Measurements from ENCODE around the gene ITGA3.
"Not testable (repeated sequence)": the region's sequence is repeated elsewhere in the genome, so short reads cannot be mapped to it uniquely, and the experiment has no call there.

The ITGA3 gene

GRCh38 chr17:50035421-50035879, 20.5 kb upstream of the ITGA3 start:
- peak; percentile 16 for DNase-seq (ENCODE audit: low spot score)

GRCh38 chr17:50035945-50036344, 20.0 kb upstream of the ITGA3 start:
- DNase-seq (ENCODE audit: low spot score): no peak

- peak; percentile 2 for DNase-seq (ENCODE audit: low spot score)
Measured at GRCh38 chr17:50036455-50037261, 19.3 kb upstream of the ITGA3 start.

DNA sequence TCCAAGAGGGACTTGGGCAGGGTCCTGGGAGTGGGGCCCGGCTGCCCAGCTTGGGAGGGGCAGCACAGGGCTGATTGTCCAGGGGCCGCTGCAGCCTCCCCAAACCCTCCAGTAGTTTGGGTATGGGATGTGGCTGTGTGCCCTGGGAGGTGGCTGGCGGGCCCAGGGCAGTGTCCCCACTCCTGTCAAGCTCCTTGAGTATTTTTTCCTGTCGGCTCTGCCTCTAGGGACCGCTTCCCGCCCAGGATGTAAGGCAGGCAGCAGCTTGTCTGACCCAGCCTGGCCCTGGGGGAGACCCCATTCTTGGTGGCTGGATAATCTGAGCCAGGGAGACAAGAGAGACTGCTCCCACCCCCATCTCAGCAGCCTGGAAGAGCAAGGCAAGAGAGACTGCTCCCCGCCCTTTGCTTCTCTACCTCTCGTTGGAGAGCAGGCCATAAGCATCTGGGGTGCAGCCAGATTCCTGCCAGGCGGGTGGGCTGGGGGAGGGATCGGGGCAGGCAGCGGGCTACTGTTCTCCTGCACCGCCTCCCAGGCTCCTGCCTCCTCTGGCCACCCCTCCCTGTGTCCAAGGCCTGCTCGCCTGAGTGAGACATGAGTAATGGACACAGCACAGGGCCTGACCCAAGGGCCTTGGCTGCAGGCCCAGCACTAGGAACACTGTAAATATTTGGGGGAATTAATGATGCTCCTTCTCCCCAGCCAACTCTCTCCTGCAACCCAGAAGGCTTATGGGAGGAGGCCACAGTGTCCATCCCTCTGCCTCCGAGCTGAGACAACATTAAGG, 18.4 kb upstream of the ITGA3 start:
- peak; percentile 86 for DNase-seq (ENCODE audit: low spot score)

- no peak for DNase-seq (ENCODE audit: low spot score)
Measured at GRCh38 chr17:50039058-50039457, 16.9 kb upstream of the ITGA3 start.

DNA sequence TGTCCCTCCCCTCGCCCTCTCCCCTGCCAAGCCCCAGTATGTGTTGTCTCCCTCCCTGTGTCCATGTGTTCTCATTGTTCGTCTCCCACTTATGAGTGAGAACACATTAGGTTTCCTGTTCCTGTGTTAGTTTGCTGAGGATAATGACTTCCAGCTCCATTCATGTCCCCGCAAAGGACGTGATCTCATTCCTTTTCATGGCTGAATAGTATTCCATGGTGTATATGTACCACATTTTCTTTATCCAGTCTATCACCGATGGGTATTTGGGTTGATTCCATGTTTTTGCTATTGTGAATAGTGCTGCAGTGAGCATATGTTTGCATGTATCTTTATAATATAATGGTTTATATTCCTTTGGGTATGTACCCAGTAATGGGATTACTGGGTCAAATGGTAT, 15.4 kb upstream of the ITGA3 start:
- not testable (repeated sequence) for DNase-seq (ENCODE audit: low spot score)

- no peak for DNase-seq (ENCODE audit: low spot score)
Measured at GRCh38 chr17:50042211-50042610, 13.7 kb upstream of the ITGA3 start.

DNA sequence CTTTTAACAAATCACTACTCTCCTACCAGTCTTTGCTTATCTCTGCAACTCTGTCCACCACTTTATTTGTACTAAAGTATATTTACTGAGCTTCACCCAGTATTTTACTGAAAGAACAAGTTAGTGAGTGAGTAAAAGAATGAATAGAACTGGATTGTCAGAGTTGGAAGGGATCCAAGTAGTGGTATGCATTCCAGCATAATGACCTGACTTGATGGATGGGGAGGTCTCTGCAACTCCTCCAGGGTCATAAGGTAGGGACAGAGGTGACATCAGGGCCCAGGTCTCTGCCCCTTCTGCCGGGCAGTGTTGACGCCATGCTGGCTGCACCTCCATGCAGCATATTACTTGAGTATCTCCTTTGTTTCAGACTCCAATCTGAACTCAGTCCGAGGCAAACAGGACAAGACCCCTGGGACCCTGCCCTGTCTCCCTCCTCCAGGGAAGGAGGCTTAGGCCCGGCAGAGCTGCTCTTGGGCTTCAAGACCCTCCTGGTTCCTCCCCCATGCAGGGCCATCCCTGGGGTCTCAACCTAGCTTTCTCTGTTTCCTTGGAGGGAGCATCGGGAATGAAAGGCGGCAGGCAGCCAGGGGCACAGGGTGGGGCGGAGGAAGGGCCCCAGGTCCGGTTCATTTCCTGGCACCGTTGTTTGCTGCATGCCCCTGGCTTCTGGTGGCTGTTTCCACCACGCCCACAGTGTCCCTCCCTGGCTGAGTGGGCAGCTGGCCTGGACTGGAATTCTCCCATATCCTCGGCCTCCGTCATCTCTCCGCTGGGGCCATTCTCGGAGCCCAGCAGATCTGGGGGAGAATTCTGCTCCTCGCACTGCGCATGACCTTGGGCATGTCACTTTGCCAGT, 12.4 kb upstream of the ITGA3 start:
- no peak for DNase-seq (ENCODE audit: low spot score)

DNA sequence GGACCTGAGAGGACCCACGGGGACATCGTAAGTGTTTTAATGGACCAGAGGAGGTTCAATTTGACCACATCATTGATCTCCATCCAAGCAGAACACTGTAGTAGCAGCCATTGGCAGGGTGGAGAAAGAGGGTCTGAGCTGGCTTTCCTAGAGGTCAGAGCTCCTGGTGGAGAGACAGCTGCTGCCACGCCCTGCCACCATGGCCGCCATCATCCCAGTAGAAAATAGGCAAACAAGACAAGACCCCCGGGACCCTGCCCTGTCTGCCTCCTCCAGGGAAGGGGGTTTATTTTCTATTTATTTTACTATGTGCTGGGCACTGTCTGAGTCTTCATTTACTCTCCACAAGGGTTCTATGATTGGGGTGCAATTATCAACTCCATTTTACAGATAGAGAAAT, 11.4 kb upstream of the ITGA3 start:
- DNase-seq (ENCODE audit: low spot score): no peak

GRCh38 chr17:50045154-50045553, 10.8 kb upstream of the ITGA3 start:
- no peak for DNase-seq (ENCODE audit: low spot score)

- no peak for DNase-seq (ENCODE audit: low spot score)
Measured at GRCh38 chr17:50046179-50046578, 9.7 kb upstream of the ITGA3 start.

- DNase-seq (ENCODE audit: low spot score): no peak
Measured at GRCh38 chr17:50046667-50047066, 9.2 kb upstream of the ITGA3 start.

- DNase-seq (ENCODE audit: low spot score): no peak
Measured at GRCh38 chr17:50047083-50047482, 8.8 kb upstream of the ITGA3 start.

- peak; percentile 65 for DNase-seq (ENCODE audit: low spot score)
Measured at GRCh38 chr17:50047488-50048126, 8.3 kb upstream of the ITGA3 start.

DNA sequence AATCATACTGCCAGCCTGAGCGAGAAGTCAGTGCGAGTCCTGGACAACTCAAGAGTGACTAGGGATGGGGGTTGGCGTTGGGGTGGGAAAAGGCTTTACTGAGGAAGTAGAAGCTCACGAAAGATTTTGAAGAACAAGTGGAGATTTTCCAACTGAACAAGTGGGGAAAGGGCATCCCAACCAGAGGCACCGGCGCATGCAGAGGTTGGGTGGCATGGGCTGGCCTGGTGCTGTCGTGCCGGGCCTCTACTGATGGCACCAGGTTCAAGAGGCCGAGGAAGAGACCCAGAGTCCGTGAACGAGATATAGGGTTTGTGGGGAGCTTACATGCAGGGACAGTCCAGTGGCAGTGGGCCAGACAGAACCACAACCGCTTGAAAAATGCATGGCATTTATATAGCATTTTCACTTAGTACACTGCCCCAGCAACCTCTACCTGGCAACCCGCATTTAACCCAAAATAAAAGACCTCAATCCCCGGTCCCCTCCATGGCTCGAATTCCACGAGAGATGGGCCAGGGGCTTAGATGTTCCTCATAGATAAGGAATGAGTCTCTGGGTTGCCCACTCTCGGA, 7.7 kb upstream of the ITGA3 start:
- DNase-seq (ENCODE audit: low spot score): no peak

DNA sequence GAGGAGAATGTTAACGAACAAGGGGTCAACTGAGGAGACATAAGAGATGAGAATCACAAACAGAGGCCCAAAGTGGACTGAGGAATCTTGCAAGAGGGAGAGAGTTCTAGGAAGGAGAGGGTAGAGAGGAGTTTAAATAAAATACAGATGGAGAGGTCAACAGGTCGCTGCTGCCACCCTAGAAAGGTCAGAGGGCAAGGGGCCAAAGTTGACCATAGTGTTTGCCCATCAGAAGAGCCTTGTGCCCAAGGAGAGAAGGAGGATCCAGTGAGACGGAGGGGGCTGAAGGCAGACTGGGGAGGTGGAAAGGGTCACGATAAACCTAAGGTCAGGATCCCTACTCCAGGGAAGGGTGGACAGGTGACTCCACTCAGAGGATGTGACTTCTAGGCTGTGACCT, 6.9 kb upstream of the ITGA3 start:
- DNase-seq (ENCODE audit: low spot score): no peak

DNA sequence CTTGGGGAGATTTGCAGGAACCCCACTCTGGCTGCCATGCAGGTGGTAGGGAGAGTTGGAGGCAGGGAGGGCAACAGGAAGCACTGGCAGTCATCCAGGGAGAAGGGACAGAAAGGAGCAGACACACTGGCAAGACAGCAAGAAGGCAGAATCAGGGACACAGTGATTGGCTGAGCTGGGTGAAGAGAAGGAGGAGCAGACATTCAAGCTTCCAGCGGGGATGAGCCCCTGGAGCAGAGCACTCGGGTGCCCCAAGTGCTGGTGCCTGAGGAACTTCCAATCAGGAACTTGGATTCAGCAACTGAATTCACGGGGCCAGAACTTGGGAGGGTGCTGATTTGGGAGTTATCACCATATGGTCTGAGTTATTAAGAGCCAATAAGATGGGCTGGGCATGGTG, 6.3 kb upstream of the ITGA3 start:
- DNase-seq (ENCODE audit: low spot score): no peak

GRCh38 chr17:50050431-50051032, 5.4 kb upstream of the ITGA3 start:
- no peak for DNase-seq (ENCODE audit: low spot score)

- DNase-seq (ENCODE audit: low spot score): peak; percentile 66
Measured at GRCh38 chr17:50051082-50051576, 4.8 kb upstream of the ITGA3 start.

GRCh38 chr17:50051606-50052005, 4.3 kb upstream of the ITGA3 start:
- DNase-seq (ENCODE audit: low spot score): no peak

GRCh38 chr17:50052241-50052796, 3.6 kb upstream of the ITGA3 start:
- no peak for DNase-seq (ENCODE audit: low spot score)

Data from AG08396 (cell line).